SH-SY5Y (cell line): ENCODE data around the gene UTP4.

ENCODE experiments used
- GATA2 ChIP-seq: IDR thresholded peaks from 2 replicates; pipeline ENCODE4 v1.6.1; 2011; ENCODE audit warnings: mild to moderate bottlenecking, low read depth, low read length
- GATA3 ChIP-seq: IDR thresholded peaks from 2 replicates; pipeline ENCODE4 v1.6.1; 2011; ENCODE audit warnings: low read depth, mild to moderate bottlenecking, low read length, moderate library complexity

DNA sequence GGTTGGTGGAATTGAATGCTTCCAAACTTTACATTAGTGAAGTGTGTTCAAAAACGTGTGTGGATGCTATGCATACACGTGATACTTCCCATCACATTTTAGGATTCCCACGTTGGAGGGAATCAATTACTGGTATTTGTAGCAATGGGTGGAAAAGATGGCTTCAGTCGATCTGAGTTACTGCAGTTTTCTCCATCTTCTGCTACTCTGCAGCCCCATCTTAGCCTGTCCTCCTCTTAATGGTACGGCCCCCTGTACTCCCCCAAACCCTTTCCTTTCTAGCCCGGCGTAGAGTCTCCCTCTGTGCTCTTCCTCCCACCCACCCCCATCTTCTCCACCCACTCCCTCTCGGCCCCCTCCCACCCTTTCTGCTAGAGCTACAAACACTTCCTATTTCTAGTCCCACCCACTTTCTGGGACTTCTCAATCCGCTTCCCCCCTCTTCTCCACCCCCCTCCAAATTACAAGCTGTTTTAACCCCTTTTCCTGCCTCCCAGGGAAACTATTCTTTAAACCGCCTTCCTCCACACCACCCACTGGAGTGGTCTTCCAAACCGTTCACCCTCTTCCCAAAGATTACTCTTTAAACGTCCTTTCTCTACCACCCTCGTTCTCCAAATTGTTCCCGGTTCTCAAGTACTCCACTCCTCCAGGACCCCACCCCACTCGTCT lies 1.1 kb upstream of the UTP4 start:
- TF ChIP-seq GATA2 (no peak), GATA3 (no peak)
